Measurements from ENCODE around the gene SCUBE1. TPM values are rescaled to one million over a fixed set of nuclear protein-coding genes. Genes with fewer than 3 reads are reported as not detected.

The SCUBE1 gene
- total RNA-seq, 2 donors from 2014 or later: 0.14 TPM; not detected in 1

DNA sequence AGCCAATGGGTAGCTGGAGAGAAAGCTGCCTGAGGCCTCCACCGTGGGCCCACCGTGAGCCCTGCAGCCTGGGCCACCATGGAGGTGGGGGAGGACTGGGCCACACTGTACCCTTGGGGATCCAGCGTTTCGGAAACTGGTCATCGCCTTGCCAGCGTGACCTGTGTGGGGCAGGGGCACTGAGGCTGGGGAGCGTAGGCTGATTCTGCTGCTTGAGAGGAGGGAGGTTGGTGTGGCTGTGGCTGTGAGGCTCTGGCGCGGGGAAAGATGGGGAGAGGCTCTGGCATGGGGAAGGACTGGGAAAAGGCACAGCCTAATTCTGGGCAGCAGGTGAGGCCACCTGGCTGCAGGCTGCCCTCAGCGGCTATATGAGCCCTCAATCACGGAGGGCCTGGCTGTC is 143.6 kb downstream of the SCUBE1 start:
- H3K4me3 Mint-ChIP-seq: no peak overlapping the region
- no peak overlapping the region for H3K27ac Mint-ChIP-seq
- H3K36me3 Mint-ChIP-seq (ENCODE audit: insufficient read depth in 2 of 2): no peaks in the 10 kb centered on the region
- H3K27me3 Mint-ChIP-seq (ENCODE audit: low read depth): no peaks in the 10 kb centered on the region
- DNase-seq: no peak
- H3K9me3 Mint-ChIP-seq: no peaks in the 10 kb centered on the region
- no peak for ATAC-seq (replicated peaks in 1 of 2)
- H3K4me1 Mint-ChIP-seq (ENCODE audit: low read depth): no peaks in the 10 kb centered on the region

DNA sequence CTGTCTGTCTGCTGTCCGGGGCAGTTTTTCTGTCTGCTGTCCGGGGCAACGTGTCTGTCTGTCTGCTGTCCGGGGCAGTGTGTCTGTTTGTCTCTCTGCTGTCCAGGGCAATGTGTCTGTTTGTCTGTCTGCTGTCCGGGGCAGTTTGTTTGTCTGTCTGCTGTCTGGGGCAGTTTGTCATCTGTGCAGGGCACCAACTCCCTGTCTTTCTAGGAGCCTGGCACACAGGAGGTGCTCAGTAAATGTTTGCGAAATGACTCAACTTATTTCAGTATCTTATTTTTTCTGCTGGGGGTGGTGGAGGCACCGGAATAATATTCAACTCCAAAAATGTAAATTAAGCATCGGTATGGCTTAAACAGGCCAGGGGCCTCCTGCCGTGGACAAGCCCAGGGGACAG is 144.2 kb downstream of the SCUBE1 start:
- no peaks in the 10 kb centered on the region for H3K4me1 Mint-ChIP-seq (ENCODE audit: low read depth)
- no peak overlapping the region for H3K27ac Mint-ChIP-seq
- H3K4me3 Mint-ChIP-seq: no peak overlapping the region
- ATAC-seq (replicated peaks in 1 of 2): no peak
- H3K9me3 Mint-ChIP-seq: no peaks in the 10 kb centered on the region
- no peaks in the 10 kb centered on the region for H3K27me3 Mint-ChIP-seq (ENCODE audit: low read depth)
- no peak for DNase-seq
- H3K36me3 Mint-ChIP-seq (ENCODE audit: insufficient read depth in 2 of 2): no peaks in the 10 kb centered on the region

DNA sequence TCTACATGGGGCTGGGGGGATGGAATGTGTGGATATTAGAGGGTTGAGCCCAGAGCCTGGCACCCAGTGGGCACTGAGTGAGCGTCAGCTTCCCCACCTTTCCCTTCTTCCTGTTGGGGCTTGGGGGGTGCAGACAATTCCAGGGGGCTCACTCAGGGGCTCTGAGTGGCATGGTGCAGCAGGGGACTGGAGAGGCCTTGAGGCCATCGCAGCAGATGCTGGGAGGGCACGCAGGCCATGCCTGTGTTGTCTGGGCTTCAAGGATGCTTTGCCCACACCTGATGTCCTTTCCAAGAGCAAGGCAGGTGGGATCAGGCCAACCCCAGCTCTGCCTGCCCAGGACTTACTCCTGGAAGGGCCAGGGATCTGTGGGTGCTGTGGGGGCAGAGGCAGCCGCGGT is 145.0 kb downstream of the SCUBE1 start:
- Mint-ChIP-seq H3K4me3 (no peak overlapping the region), H3K9me3 (no peaks in the 10 kb centered on the region), H3K27ac (no peak overlapping the region)

DNA sequence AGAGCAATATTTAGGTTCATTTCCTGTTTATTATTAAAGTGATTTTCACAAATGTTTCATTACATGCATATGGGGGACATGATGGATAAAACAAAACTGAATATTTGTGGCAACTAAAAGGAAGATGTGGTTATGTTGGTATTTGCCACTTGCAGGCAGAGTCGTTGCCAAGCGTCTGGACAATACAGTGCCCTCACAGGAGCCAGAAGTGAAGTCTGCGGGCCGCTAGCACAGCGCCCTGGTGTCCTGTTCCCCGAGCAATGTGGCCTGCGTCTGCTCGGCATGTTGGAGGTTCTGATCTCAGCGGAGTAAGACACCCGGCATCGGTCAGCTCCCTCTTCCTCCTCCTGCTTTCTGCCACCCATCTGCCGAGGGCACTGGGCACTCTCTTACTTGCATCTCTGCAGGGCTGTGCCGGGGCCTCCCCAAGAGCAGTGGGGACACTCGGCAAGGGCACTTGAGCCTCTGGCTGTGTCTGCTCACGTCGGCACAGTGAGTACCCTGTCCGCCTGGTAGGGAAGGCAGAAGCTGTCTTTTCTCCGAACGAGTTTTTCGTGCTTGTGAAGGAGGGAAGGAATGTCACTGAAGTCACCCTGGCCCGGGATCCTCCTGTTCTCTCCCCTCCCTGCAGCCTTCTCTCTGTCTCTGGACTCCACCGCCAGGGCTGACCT is 145.8 kb downstream of the SCUBE1 start:
- no peak for ATAC-seq (replicated peaks in 1 of 2)
- Mint-ChIP-seq H3K27me3 (ENCODE audit: low read depth) (no peaks in the 10 kb centered on the region), H3K4me1 (ENCODE audit: low read depth) (no peaks in the 10 kb centered on the region), H3K27ac (no peak overlapping the region), H3K36me3 (ENCODE audit: insufficient read depth in 2 of 2) (no peaks in the 10 kb centered on the region), H3K4me3 (no peak overlapping the region), H3K9me3 (no peaks in the 10 kb centered on the region)
- DNase-seq: no peak

More for the DNA sequence above, 145.0 kb downstream of the SCUBE1 start:
- Mint-ChIP-seq H3K4me1 (ENCODE audit: low read depth) (no peaks in the 10 kb centered on the region), H3K36me3 (ENCODE audit: insufficient read depth in 2 of 2) (no peaks in the 10 kb centered on the region), H3K27me3 (ENCODE audit: low read depth) (no peaks in the 10 kb centered on the region)
- ATAC-seq (replicated peaks in 1 of 2) (no peak), DNase-seq (no peak)

DNA sequence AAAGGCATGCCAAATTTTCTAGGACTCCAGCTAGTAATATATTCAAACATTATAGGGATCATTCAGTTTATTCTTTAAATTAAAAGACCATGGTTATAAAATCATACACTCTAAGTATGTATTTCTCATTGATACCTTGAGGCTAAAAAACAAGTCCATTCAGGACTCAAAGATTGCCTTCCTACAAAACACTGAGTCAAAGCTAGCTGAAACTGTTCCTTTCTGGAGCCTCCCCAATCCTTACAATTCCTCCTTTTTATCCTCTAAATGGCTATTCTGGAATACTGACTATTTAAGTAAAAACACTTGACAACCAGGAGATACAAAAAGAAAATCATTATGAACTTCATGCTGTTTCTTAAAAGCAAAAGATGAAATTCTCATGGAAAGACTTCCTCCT is 151.3 kb downstream of the SCUBE1 start:
- Mint-ChIP-seq H3K27me3 (ENCODE audit: low read depth) (no peaks in the 10 kb centered on the region), H3K27ac (no peak overlapping the region), H3K36me3 (ENCODE audit: insufficient read depth in 2 of 2) (peaks cover 0 to 3% of the 10 kb centered on the region in 2 donors), H3K9me3 (no peaks in the 10 kb centered on the region), H3K4me3 (no peak overlapping the region), H3K4me1 (ENCODE audit: low read depth) (peaks cover 12% of the 10 kb centered on the region)
- DNase-seq: no peak
- no peak for ATAC-seq (replicated peaks in 1 of 2)

DNA sequence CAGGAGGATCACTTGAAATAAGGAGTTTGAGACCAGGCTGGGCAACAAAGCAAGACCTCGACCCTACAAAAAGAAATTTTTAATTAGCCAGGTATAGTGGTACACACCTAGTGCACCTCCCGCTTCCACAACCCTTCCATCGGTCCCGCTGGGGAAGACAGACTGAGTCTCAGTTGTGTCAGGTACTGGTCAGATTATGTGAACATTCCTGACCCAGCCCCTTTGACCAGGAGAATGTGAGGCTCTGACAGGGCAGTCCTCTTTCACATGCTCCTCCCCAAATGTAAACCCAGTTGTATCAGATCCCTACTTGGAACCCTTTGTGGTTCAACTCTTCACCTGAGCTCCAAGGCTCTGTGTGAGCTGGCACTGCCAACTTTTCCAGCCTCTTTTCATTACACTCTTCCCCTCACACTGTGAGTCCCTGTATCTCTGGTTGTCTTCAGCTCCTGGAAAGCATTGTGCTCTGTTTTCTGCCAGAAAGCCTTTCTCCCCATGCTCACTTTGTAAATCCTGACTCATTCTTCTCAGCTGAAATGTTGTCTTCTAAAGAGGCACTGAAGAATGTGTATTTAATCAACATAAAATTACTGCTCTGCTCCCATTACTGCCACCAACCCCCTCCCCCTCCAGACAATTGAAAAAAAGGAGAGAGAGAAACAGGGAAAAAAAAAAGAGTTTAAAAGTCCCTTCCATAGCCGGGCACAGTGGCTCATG is 154.2 kb downstream of the SCUBE1 start:
- Mint-ChIP-seq H3K27me3 (ENCODE audit: low read depth) (no peaks in the 10 kb centered on the region), H3K36me3 (ENCODE audit: insufficient read depth in 2 of 2) (peaks cover 0 to 5% of the 10 kb centered on the region in 2 donors), H3K4me1 (ENCODE audit: low read depth) (peaks cover 29% of the 10 kb centered on the region), H3K27ac (peak overlapping the region; percentile 4), H3K9me3 (no peaks in the 10 kb centered on the region), H3K4me3 (peak overlapping the region; percentile 38 to 47)
- DNase-seq (no peak), ATAC-seq (replicated peaks in 1 of 2) (no peak)

DNA sequence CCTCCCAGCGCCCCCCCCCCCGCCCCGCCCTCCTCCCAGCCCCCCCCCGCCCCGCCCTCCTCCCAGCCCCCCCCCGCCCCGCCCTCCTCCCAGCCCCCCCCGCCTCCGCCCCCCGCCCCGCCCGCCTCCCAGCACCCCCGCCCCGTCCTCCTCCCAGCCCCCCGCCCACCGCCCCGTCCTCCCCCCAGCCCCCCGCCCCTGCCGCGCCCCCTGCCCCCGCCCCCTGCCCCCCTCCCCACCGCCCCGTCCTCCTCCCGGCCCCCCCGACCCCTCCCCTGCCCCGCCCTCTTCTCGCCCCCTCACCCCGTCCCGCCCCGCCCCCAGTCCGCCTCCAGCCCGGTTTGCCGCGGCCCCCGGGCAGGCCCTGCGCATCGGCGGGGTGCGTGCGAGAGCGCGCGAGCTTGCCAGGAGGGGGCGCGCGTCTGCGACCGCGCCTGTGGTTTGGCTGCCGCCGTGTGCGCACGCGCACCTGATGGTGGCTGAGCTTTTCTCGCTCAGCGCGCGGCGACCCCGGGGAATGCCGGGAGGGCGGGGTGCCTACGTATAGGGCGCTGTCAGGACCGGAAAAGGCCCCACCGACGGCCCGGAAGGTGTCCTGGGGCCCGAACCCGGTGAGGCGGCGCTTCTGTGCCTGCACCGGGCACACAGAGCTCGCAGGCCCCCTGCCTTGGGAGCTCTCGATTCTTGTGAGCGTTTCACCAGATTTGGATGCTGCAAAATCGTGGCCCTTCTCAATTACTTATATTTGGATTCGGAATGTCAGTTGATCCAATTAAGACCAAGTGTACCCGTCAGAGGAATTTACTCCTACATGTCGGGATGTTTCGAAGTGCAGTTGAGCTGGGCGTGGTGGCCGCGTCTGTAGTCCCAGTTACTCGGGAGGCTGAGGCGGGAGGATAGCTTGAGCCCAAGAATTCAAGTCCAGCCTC is 155.7 kb downstream of the SCUBE1 start:
- DNase-seq: peak; percentile 97 to 99
- H3K36me3 Mint-ChIP-seq (ENCODE audit: insufficient read depth in 2 of 2): peaks cover 0 to 5% of the 10 kb centered on the region in 2 donors
- H3K9me3 Mint-ChIP-seq: no peaks in the 10 kb centered on the region
- H3K27me3 Mint-ChIP-seq (ENCODE audit: low read depth): no peaks in the 10 kb centered on the region
- peak overlapping the region; percentile 89 to 92 for H3K4me3 Mint-ChIP-seq
- H3K4me1 Mint-ChIP-seq (ENCODE audit: low read depth): peaks cover 32% of the 10 kb centered on the region
- peak overlapping the region; percentile 73 for H3K27ac Mint-ChIP-seq
- ATAC-seq (replicated peaks in 1 of 2): peak; percentile 96 to 97

DNA sequence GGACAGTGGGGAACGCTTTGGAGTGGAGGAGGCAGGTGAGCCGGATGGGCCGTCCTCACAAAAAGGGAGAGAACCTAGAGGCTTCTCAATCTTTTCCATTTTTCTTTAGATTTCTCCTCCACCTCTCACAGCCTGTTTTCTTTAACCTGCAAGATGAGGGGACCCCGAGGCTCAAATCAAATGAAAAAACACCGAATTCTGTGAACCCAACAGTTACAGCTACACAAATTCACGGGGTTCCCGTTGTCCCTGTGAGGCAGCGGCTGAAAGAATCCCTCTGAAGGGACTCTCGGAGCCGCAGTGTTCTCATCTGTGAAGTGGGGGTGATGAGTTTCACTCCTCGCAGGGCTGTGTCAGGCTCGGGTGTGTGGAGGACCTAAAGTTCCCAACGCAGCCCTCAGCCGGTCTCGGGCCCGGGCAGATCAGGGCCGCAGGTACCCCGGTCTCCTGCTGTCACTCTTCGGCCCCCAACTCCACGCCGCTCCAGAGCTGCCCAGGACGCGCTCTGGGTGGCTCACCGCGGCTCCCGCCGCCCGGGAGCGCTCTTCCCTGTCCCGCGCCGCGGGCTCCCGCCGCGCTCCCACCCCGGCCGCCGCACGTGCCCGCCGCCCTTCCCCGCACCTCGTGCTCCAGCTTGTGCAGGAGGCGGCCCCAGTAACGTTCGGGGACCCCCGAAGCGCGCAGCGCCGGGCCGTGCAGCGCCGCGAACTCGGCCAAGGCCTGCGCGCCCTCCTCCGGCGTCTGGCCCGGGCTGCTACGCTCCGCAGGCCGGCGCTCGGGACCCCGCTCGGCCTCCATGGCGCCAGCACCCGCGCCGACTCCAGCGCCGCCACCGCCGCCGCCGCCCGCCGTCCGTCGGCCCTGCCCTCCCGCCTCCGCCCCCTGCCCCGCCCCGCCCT is 156.7 kb downstream of the SCUBE1 start, which contains the start of gene TTLL12:
Gene TTLL12, minus strand, starts transcription at position 863 of the 899 bp plus-strand sequence. Its CDS starts 65 bp downstream, at position 798.
- no peaks in the 10 kb centered on the region for H3K27me3 Mint-ChIP-seq (ENCODE audit: low read depth)
- no peaks in the 10 kb centered on the region for H3K9me3 Mint-ChIP-seq
- ATAC-seq (replicated peaks in 1 of 2) (peak; percentile 49 to 57), DNase-seq (peak; percentile 75 to 76)
- H3K4me1 Mint-ChIP-seq (ENCODE audit: low read depth): peaks cover 32% of the 10 kb centered on the region
- peak within 1 kb of the TSS; percentile 73 for H3K27ac Mint-ChIP-seq
- peak within 1 kb of the TSS; percentile 89 to 92 for H3K4me3 Mint-ChIP-seq
- peaks cover 0 to 5% of the 10 kb centered on the region in 2 donors for H3K36me3 Mint-ChIP-seq (ENCODE audit: insufficient read depth in 2 of 2)

DNA sequence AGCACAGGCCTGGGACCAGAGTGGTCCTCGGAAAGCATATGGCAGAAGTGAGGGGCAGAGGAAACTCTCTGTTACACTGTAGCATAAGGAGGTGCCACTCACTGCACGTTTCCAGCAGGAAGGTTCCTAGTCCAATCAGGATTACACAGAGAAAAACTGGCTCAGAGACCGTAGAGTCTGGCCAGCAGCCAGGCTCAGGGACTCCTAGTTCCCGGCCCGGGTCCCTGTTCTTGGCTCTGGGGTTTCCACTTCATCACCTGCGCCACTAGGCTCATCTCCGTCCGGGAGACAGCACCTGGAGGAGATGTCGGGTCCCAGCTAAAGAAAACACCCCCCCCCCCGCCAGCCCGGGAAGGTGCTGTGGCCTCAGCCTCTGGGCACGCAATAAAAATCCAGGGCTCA is 157.3 kb downstream of the SCUBE1 start:
- no peaks in the 10 kb centered on the region for H3K9me3 Mint-ChIP-seq
- DNase-seq (no peak), ATAC-seq (replicated peaks in 1 of 2) (no peak)
- H3K27ac Mint-ChIP-seq: no peak overlapping the region
- no peaks in the 10 kb centered on the region for H3K27me3 Mint-ChIP-seq (ENCODE audit: low read depth)
- H3K4me1 Mint-ChIP-seq (ENCODE audit: low read depth): peaks cover 32% of the 10 kb centered on the region
- H3K4me3 Mint-ChIP-seq: peak overlapping the region; percentile 78 to 86
- peaks cover 3% of the 10 kb centered on the region in 2 donors for H3K36me3 Mint-ChIP-seq (ENCODE audit: insufficient read depth in 2 of 2)

DNA sequence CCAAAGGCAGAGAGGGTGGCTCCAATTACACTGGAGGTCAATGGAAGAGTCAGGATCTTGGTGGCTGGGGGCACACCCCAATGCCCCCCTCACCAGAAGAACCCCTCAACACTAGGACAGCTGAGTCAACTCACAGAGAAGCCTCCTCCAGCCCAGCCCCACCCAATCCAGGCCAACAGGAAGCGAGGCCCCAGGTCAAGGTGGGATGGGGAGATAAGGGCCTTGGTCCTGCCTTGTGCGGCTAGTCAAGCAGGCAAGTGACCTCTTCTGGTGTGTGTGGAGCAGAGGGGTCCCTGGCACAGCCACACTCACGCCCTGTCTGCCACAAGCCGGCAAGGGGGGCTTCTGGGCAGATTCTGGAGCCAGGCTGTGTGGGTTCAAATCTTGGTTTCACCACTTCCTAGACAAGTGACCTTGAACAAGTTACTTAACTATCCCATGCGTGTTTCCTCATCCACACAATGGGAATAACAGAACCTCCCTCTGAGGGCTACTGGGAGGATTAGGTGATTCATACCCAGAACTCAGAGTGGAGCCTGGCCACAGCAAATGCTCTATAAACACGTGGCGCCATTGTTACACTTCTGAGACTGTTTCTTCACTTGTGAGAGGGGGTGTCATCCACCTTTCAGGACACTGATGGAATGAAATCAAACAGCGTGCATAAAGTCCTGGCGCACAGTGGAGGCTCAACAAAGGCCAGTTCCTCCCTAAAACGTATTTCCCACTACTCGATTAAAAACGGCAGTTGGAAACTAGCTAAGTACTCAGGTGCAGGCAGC is 159.5 kb downstream of the SCUBE1 start:
- no peak for ATAC-seq (replicated peaks in 1 of 2)
- Mint-ChIP-seq H3K27ac (peak overlapping the region; percentile 63), H3K4me3 (peak overlapping the region; percentile 49 to 65), H3K4me1 (ENCODE audit: low read depth) (peaks cover 27% of the 10 kb centered on the region), H3K36me3 (ENCODE audit: insufficient read depth in 2 of 2) (peaks cover 3 to 4% of the 10 kb centered on the region in 2 donors), H3K9me3 (no peaks in the 10 kb centered on the region), H3K27me3 (ENCODE audit: low read depth) (no peaks in the 10 kb centered on the region)
- no peak for DNase-seq

DNA sequence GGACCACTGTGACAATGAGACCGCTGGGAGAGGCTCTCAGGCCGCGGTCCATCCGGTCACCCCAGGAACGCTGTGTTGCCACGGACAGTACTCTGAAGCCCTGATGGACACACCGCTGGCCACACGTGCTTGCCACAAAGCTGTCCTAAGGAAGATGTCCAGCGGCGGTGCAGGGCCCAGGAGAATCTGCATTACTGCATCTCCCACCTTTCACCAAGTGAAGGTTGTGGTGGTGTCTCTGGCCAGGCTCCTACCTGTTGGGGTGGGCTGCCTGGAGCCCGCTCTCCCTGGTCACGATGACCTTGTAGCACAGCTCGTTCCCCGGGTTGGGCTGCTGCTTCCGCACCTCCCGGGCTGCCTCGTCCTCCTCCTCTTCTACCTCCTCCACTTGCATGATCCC is 160.4 kb downstream of the SCUBE1 start:
- Mint-ChIP-seq H3K4me3 (no peak overlapping the region), H3K36me3 (ENCODE audit: insufficient read depth in 2 of 2) (peaks cover 3 to 9% of the 10 kb centered on the region in 2 donors), H3K4me1 (ENCODE audit: low read depth) (peaks cover 22% of the 10 kb centered on the region), H3K27ac (no peak overlapping the region), H3K27me3 (ENCODE audit: low read depth) (no peaks in the 10 kb centered on the region), H3K9me3 (no peaks in the 10 kb centered on the region)
- ATAC-seq (replicated peaks in 1 of 2) (no peak), DNase-seq (no peak)
